Rectal smooth muscle tissue (tissue), 1 donor: ENCODE results near the gene PAK4.

ENCODE experiments used
- H3K27ac ChIP-seq: one replicate; pipeline ENCODE4 v1.7.0; 2013; ENCODE audit warnings: low read depth, low read length, inconsistent platforms
- H3K27me3 ChIP-seq: one replicate; pipeline ENCODE4 v1.7.0; 2013; ENCODE audit warnings: low read length; ENCODE audit not compliant: control insufficient read depth, insufficient read depth
- H3K36me3 ChIP-seq: one replicate; pipeline ENCODE4 v1.7.0; 2013; ENCODE audit warnings: low read length; ENCODE audit not compliant: control insufficient read depth, insufficient read depth
- H3K4me1 ChIP-seq: one replicate; pipeline ENCODE4 v1.7.0; 2013; ENCODE audit warnings: low read length; ENCODE audit not compliant: control insufficient read depth, insufficient read depth
- H3K4me3 ChIP-seq: one replicate; pipeline ENCODE4 v1.7.0; 2013; ENCODE audit warnings: low read length
- H3K9ac ChIP-seq: one replicate; pipeline ENCODE4 v1.7.0; 2013; ENCODE audit warnings: low read length

PAK4 gene

DNA sequence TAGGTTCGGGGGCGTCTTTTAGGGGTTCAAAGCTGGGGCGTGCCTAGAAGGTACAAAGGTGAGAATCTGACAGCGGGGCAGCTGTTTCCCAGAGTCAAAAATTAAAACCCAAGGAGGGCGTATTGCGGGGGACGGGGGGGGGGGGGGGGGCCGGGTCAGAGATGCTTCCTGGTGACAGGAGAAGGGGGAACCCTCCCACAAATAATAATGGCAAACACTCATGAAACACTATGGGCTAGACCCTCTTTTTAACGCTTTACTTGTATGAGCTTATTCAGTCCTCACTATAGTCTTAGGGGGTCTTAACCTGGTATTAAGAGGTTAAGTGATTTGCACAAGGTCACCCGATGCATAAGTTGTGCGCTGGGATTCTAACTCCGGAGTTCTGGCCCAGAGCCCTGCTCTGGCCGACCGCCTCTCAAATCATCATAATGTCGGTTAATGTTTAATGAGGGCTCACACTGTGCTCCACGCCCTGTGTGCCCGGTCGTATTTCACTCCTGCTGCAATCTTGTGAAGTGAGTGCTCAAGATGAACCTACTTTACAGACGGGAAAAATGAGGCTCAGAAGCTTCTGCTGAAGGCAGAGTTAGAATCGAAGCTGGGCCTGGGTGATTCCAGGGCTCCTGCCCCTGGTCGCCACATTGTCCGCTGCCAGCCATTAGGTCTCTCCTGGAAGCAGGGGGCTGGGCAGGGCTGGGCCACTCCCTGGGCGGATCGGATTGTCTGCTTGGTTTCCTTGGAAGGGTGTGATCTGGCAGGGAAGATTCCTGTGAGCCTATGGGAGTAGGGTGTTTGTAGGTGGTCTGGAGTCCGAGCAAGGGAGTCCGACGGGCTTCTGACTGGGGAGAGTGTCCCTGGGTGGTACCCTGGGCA lies 964 bp downstream of the PAK4 start:
- Histone ChIP-seq H3K4me1 (peaks cover 12% of the 10 kb centered on the region), H3K27me3 (no peaks in the 10 kb centered on the region), H3K9ac (peak overlapping the region; percentile 87), H3K27ac (peak overlapping the region; percentile 82), H3K36me3 (no peaks in the 10 kb centered on the region), H3K4me3 (peak overlapping the region; percentile 91)

DNA sequence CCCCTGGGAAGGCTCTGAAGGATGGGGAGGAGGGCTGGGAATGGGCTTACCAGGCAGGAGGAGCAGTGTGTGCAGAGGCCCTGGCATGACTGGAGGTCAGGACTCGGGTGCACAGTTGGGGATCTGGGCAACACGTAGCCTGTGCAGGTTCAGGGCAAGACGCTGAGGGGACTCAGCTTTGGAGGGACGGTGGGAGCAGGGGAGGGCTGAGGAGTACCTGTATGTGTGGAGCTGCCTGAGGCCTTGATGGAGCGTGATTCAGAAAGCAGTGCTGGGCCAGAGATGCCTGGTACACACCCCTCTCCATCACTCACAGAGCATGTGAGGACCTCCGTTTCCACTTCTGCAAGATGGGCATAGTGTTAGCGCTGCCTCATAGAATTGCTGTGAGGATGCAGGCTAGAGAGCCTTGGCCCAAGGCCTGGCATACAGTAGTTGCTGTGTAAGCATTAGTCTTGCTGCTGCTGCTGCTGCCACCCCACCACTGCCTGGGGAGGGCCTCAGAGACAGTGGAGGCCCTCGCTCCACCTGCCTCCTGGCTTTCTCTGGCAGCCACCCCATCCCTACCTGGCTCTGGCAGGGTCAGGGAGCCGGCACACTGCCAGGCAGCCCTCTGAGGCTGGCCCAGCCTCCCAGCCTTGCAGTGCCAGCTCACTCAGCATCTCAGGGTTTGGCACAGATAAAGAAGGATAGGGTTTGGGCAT lies 2.4 kb downstream of the PAK4 start:
- peak overlapping the region; percentile 17 for H3K27ac ChIP-seq
- H3K36me3 ChIP-seq = no peaks in the 10 kb centered on the region
- H3K9ac ChIP-seq = no peak overlapping the region
- H3K4me1 ChIP-seq = peaks cover 14% of the 10 kb centered on the region
- H3K4me3 ChIP-seq = peak overlapping the region; percentile 48
- H3K27me3 ChIP-seq = no peaks in the 10 kb centered on the region

- H3K27ac ChIP-seq = no peak overlapping the region
- H3K36me3 ChIP-seq = no peaks in the 10 kb centered on the region
- peaks cover 19% of the 10 kb centered on the region for H3K4me1 ChIP-seq
- no peaks in the 10 kb centered on the region for H3K27me3 ChIP-seq
- H3K4me3 ChIP-seq = no peak overlapping the region
- no peak overlapping the region for H3K9ac ChIP-seq
Observed at GRCh38 chr19:39128516-39129079, 3.0 kb downstream of the PAK4 start.

- peaks cover 19% of the 10 kb centered on the region for H3K4me1 ChIP-seq
- no peak overlapping the region for H3K27ac ChIP-seq
- H3K36me3 ChIP-seq = no peaks in the 10 kb centered on the region
- no peaks in the 10 kb centered on the region for H3K27me3 ChIP-seq
- no peak overlapping the region for H3K4me3 ChIP-seq
- no peak overlapping the region for H3K9ac ChIP-seq
Observed at GRCh38 chr19:39129116-39129515, 3.5 kb downstream of the PAK4 start.

- Histone ChIP-seq H3K9ac (no peak overlapping the region), H3K4me3 (no peak overlapping the region), H3K27me3 (no peaks in the 10 kb centered on the region), H3K27ac (no peak overlapping the region), H3K36me3 (no peaks in the 10 kb centered on the region), H3K4me1 (peaks cover 19% of the 10 kb centered on the region)
Observed at GRCh38 chr19:39130337-39131254, 5.0 kb downstream of the PAK4 start.

- Histone ChIP-seq H3K27me3 (no peaks in the 10 kb centered on the region), H3K4me1 (peaks cover 19% of the 10 kb centered on the region), H3K27ac (no peak overlapping the region), H3K4me3 (no peak overlapping the region), H3K36me3 (no peaks in the 10 kb centered on the region), H3K9ac (no peak overlapping the region)
Observed at GRCh38 chr19:39131255-39131755, 5.7 kb downstream of the PAK4 start.

DNA sequence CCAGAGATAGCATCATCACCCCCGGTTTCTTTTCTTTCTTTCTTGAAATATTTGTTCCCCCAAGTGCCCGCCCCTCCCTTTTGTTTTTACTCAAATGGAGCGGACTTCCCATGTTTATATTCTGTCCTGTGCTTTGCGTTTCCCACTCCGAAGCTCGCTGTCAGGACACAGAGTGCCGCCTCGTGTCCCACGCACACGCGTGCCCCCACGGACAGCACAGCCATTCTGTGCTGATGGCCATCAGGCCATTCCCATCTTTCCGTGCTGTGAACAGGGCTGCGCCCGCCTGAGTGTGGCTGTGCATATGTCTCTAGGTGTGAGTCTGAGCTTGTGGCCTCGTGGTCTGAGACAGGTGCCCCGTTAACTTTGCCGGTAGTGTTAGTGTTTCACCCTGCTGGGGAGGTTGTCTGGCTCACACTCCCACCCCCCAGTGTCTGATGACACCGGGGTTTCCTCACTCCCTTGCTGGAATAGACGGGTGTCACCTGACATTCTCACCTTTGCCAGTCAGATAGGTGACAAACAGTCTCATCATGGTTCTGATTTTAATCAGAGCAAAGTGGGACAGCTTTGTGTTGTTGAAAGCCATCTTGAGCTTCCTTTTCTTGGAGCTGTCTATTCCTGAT lies 6.9 kb downstream of the PAK4 start:
- H3K9ac ChIP-seq = no peak overlapping the region
- H3K36me3 ChIP-seq = no peaks in the 10 kb centered on the region
- H3K4me3 ChIP-seq = peak overlapping the region; percentile 2
- no peaks in the 10 kb centered on the region for H3K27me3 ChIP-seq
- H3K4me1 ChIP-seq = peaks cover 17% of the 10 kb centered on the region
- H3K27ac ChIP-seq = no peak overlapping the region

GRCh38 chr19:39133431-39134270 lies 8.1 kb downstream of the PAK4 start:
- Histone ChIP-seq H3K27me3 (no peaks in the 10 kb centered on the region), H3K9ac (no peak overlapping the region), H3K4me1 (peaks cover 11% of the 10 kb centered on the region), H3K4me3 (peak overlapping the region; percentile 3), H3K36me3 (no peaks in the 10 kb centered on the region), H3K27ac (peak overlapping the region; percentile 6)

DNA sequence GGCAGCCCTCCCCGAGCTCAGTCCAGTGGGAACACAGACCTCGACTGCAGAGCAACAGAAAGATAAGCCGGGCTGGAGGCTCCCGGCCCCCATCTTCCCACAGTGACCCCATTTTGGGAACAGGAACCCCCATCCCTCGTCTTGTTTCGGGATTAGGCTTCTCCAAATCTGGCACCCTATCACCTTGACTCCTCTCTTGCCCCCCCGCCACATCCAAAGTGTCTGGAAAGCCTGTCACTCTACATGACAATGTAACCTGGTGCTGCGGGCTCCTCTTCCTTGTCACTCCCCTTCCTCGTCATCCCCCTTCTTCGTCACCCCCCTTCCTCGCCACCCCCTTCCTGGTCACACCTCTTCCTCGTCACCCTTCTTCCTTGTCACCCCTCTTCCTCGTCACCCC lies 10.1 kb downstream of the PAK4 start:
- no peak overlapping the region for H3K4me3 ChIP-seq
- no peaks in the 10 kb centered on the region for H3K27me3 ChIP-seq
- H3K9ac ChIP-seq = no peak overlapping the region
- H3K36me3 ChIP-seq = no peaks in the 10 kb centered on the region
- H3K4me1 ChIP-seq = peaks cover 21% of the 10 kb centered on the region
- no peak overlapping the region for H3K27ac ChIP-seq

GRCh38 chr19:39136225-39136940 lies 10.8 kb downstream of the PAK4 start:
- no peaks in the 10 kb centered on the region for H3K36me3 ChIP-seq
- peaks cover 17% of the 10 kb centered on the region for H3K4me1 ChIP-seq
- no peaks in the 10 kb centered on the region for H3K27me3 ChIP-seq
- H3K4me3 ChIP-seq = no peak overlapping the region
- H3K9ac ChIP-seq = no peak overlapping the region
- H3K27ac ChIP-seq = no peak overlapping the region
